SK-N-SH (cell line): Measurements from ENCODE around the gene MTMR1. TPM values are rescaled to one million over a fixed set of nuclear protein-coding genes. Genes with fewer than 3 reads are reported as not detected.

Source experiments
- CTCF ChIA-PET: fragments of 300-600, 350-600 bp; formaldehyde crosslinking; extraction: SDS; loops from one replicate; lab custom pipeline; 2021; lab: Yijun Ruan, JAX
- POLR2A ChIA-PET: fragments of 350-600 bp; sonication (Branson Sonifier 250); formaldehyde crosslinking; extraction: SDS; loops from one replicate; lab custom pipeline; 2020; ENCODE audit warnings: antibody characterized with exemption, inconsistent platforms; lab: Yijun Ruan, JAX
- DNase-seq: peaks from one replicate; pipeline ENCODE4 v3.0.0; 2012
- H2AFZ ChIP-seq: fragments of 200-600 bp; sonication (generic); 2 replicates; pipeline ENCODE4 v1.8.1; 2016; ENCODE audit warnings: antibody characterized with exemption, mild to moderate bottlenecking, low read depth
- H3F3A ChIP-seq: fragments of 200-600 bp; sonication (generic); replicated peaks from 2 replicates; pipeline ENCODE3; 2016; ENCODE audit warnings: antibody characterized with exemption, mild to moderate bottlenecking; ENCODE audit not compliant: insufficient read depth
- H3K27ac ChIP-seq, 2 experiments: fragments of 200-500 bp in 1 of 2; fragments of 200-600 bp in 1 of 2; sonication (Bioruptor generic) in 1 of 2; sonication (generic), shearing (Covaris generic) in 1 of 2; 2 replicates each; pipeline versions ENCODE4 v1.5.1 to v1.6.1; 2014 to 2016; ENCODE audit warnings: low read depth in 2 of 2, inconsistent platforms in 1 of 2, low read length in 1 of 2, mild to moderate bottlenecking in 1 of 2, mixed read lengths in 1 of 2
- H3K27me3 ChIP-seq: fragments of 200-600 bp; sonication (generic), shearing (Covaris generic); 2 replicates; pipeline ENCODE4 v1.6.1; 2016; ENCODE audit warnings: mixed run types; ENCODE audit not compliant: insufficient read depth
- H3K36me3 ChIP-seq, 2 experiments: fragments of 200-500 bp in 1 of 2; fragments of 200-600 bp in 1 of 2; sonication (Bioruptor generic) in 1 of 2; sonication (generic) in 1 of 2; replicated peaks in 1 of 2; 2 replicates each; pipeline versions ENCODE3 to v1.5.1; 2014 to 2016; ENCODE audit warnings: low read length in 1 of 2, mild to moderate bottlenecking in 1 of 2; ENCODE audit not compliant: insufficient read depth in 2 of 2, control insufficient read depth in 1 of 2
- H3K4me1 ChIP-seq, 2 experiments: fragments of 200-500 bp in 1 of 2; fragments of 200-600 bp in 1 of 2; sonication (Bioruptor generic) in 1 of 2; sonication (generic), shearing (Covaris generic) in 1 of 2; 2 replicates each; pipeline versions ENCODE4 v1.5.1 to v1.6.1; 2014 to 2016; ENCODE audit warnings: low read depth in 1 of 2, low read length in 1 of 2, mixed run types in 1 of 2; ENCODE audit not compliant: insufficient read depth in 2 of 2, control insufficient read depth in 1 of 2
- H3K4me2 ChIP-seq: fragments of 200-600 bp; sonication (generic), shearing (Covaris generic); 2 replicates; pipeline ENCODE4 v1.6.1; 2017; ENCODE audit warnings: mixed run types
- H3K4me3 ChIP-seq, 2 experiments: fragments of 200-500 bp in 1 of 2; fragments of 200-600 bp in 1 of 2; sonication (Bioruptor generic) in 1 of 2; sonication (generic), shearing (Covaris generic) in 1 of 2; 2 replicates each; pipeline versions ENCODE4 v1.5.1 to v1.8.1; 2014 to 2016; ENCODE audit warnings: low read depth in 2 of 2, inconsistent platforms in 1 of 2, low read length in 1 of 2, mild to moderate bottlenecking in 1 of 2, mixed read lengths in 1 of 2, moderate library complexity in 1 of 2
- H3K79me2 ChIP-seq: fragments of 200-600 bp; sonication (generic); 2 replicates; pipeline ENCODE4 v1.8.1; 2017; ENCODE audit warnings: mild to moderate bottlenecking; ENCODE audit not compliant: insufficient read depth
- H3K9ac ChIP-seq: fragments of 200-600 bp; sonication (generic); 2 replicates; pipeline ENCODE4 v1.6.1; 2017; ENCODE audit warnings: mixed run types
- H3K9me2 ChIP-seq: fragments of 200-600 bp; sonication (generic); 2 replicates; pipeline ENCODE4 v1.6.1; 2017; ENCODE audit warnings: mixed run types
- H3K9me3 ChIP-seq: fragments of 200-600 bp; sonication (generic); 2 replicates; pipeline ENCODE4 v1.6.1; 2017; ENCODE audit warnings: mixed run types, mild to moderate bottlenecking, moderate library complexity
- H4K20me1 ChIP-seq: fragments of 200-600 bp; sonication (generic); 2 replicates; pipeline ENCODE4 v1.6.1; 2017; ENCODE audit warnings: mild to moderate bottlenecking, mixed run types; ENCODE audit not compliant: insufficient read depth
- NFIC ChIP-seq: IDR thresholded peaks from 2 replicates; pipeline ENCODE4 v1.4.0; 2012; ENCODE audit warnings: borderline replicate concordance
- RAD21 ChIP-seq: IDR thresholded peaks from 2 replicates; pipeline ENCODE4 v1.6.1; 2012; ENCODE audit warnings: mild to moderate bottlenecking, low read length
- SIN3A ChIP-seq: IDR thresholded peaks from 2 replicates; pipeline ENCODE4 v1.6.1; 2012; ENCODE audit warnings: low read depth, mild to moderate bottlenecking, low read length, moderate library complexity, borderline replicate concordance
- SMC3 ChIP-seq: IDR thresholded peaks from 2 replicates; pipeline ENCODE4 v1.6.1; 2012; ENCODE audit warnings: low read depth, low read length, improper control_type of control experiment
- WGBS: methylation state at CpG from one replicate; pipeline ENCODE4 v1.1.6; 2017; ENCODE audit warnings: low lambda C conversion rate; 5-methylcytosine and 5-hydroxymethylcytosine counted together
- polyA plus RNA-seq, 3 experiments: library from polyadenylated mRNA; depleted of rRNA; stranded (reverse); fragments of >200 nt; gene quantifications; 2 replicates each; pipeline ENCODE4 v1.2.3, GENCODE V29; 2012
- TF ChIP-seq, protein P1 (sequence below): IDR thresholded peaks from 2 replicates; pipeline ENCODE4 v1.4.0; 2012; ENCODE audit warnings: low read depth, borderline replicate concordance
- TF ChIP-seq, protein P2 (sequence below): IDR thresholded peaks from 2 replicates; pipeline ENCODE4 v1.4.0; 2012; ENCODE audit warnings: low read depth
- TF ChIP-seq, protein P3 (sequence below): fragments of 200-600 bp; sonication (generic); IDR thresholded peaks from 2 replicates; pipeline ENCODE4 v1.6.1; 2017; ENCODE audit warnings: antibody characterized with exemption, mild to moderate bottlenecking, moderate library complexity

Gene MTMR1
- polyA plus RNA-seq, 1 of the 3 experiments (the other 2 are of a cell fraction): 17.0 TPM

DNA sequence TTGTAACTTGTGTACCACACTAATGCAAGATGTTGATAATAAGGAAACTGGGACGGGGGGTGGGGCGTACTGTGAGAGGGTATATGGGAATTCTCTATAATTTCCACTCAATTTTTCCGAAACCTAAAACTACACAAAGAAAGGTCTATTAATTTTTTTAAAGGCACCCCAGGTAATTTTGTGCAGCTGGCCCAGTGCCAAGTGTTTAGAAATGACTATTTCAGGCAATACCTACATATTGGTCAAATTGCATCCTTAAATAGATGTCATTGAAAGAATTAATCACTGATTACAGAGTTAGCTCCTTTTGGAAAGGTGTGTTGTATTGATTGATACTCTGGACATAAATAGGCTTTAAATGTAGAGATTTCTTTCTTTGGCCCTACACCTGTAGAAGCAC is 10.1 kb upstream of the MTMR1 start:
- H3K9ac ChIP-seq: no peak overlapping the region
- no peaks in the 10 kb centered on the region for H4K20me1 ChIP-seq
- no peak overlapping the region for H3K4me3 ChIP-seq
- no peak overlapping the region for H2AFZ ChIP-seq
- ChIA-PET POLR2A (no interaction called here), CTCF (interaction anchor here (0.6 to 1.8 kb wide), 15 partner anchors 9 to 720 kb away, joined by 3 to 16 read pairs (median 4); partner anchors contain the start of gene MTMR1)
- H3K4me1 ChIP-seq: no peaks in the 10 kb centered on the region
- 64% methylated on average over 3 of the region's 3 CpGs for WGBS
- DNase-seq: no peak
- no peaks in the 10 kb centered on the region for H3K27me3 ChIP-seq
- H3K27ac ChIP-seq: no peak overlapping the region
- no peak for TF ChIP-seq SIN3A
- TF ChIP-seq NFIC: peak; percentile 30; the same call in 1 of the 2 replicates
- no peaks in the 10 kb centered on the region for H3K79me2 ChIP-seq
- no peaks in the 10 kb centered on the region for H3K9me2 ChIP-seq
- no peaks in the 10 kb centered on the region for H3F3A ChIP-seq
- H3K4me2 ChIP-seq: no peak overlapping the region
- H3K36me3 ChIP-seq: no peaks in the 10 kb centered on the region
- H3K9me3 ChIP-seq: no peaks in the 10 kb centered on the region

DNA sequence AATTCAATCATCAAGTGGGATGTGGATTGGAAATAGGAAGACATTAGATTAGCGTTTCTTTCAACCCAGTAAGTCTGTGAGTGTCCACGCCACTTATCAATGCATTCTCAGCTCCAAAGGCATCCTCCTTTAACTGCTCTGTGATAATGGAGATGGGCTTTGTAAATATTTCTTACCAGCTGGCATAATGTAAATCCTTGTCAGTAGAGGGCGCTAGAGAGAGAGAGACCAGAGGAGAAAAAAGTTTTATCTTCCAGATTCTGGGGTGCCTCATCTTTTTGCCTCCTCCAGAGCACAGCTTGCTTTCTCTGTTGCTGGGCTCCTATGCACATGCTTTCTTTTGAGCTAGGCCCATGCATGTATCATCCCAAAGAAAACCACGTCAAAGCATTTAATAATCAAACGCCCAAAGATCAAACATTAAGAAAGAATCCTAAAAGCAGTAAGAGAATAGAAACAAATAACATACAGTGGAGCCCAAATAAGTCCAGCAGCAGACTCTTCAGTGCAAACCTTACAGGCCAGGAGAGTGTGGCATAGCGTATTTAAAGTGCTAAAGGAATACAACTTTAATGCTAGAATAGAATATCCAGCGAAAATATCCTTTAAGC is 9.6 kb upstream of the MTMR1 start:
- 28% methylated on average over 7 of the region's 7 CpGs for WGBS
- POLR2A ChIA-PET: no interaction called here
- TF ChIP-seq SMC3: 0 out of 2 replicates have a peak, but pooled peaks have one; percentile 21
- TF ChIP-seq, protein P1, sequence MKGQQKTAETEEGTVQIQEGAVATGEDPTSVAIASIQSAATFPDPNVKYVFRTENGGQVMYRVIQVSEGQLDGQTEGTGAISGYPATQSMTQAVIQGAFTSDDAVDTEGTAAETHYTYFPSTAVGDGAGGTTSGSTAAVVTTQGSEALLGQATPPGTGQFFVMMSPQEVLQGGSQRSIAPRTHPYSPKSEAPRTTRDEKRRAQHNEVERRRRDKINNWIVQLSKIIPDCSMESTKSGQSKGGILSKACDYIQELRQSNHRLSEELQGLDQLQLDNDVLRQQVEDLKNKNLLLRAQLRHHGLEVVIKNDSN: no peak
- TF ChIP-seq, protein P2, sequence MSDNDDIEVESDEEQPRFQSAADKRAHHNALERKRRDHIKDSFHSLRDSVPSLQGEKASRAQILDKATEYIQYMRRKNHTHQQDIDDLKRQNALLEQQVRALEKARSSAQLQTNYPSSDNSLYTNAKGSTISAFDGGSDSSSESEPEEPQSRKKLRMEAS: no peak
- peak; percentile 48 for TF ChIP-seq RAD21
- TF ChIP-seq, protein P3, sequence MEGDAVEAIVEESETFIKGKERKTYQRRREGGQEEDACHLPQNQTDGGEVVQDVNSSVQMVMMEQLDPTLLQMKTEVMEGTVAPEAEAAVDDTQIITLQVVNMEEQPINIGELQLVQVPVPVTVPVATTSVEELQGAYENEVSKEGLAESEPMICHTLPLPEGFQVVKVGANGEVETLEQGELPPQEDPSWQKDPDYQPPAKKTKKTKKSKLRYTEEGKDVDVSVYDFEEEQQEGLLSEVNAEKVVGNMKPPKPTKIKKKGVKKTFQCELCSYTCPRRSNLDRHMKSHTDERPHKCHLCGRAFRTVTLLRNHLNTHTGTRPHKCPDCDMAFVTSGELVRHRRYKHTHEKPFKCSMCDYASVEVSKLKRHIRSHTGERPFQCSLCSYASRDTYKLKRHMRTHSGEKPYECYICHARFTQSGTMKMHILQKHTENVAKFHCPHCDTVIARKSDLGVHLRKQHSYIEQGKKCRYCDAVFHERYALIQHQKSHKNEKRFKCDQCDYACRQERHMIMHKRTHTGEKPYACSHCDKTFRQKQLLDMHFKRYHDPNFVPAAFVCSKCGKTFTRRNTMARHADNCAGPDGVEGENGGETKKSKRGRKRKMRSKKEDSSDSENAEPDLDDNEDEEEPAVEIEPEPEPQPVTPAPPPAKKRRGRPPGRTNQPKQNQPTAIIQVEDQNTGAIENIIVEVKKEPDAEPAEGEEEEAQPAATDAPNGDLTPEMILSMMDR: peak; percentile 67

More for the DNA sequence above, 9.6 kb upstream of the MTMR1 start:
- no peaks in the 10 kb centered on the region for H3K9me2 ChIP-seq
- H3K79me2 ChIP-seq: no peaks in the 10 kb centered on the region
- H3K9me3 ChIP-seq: no peaks in the 10 kb centered on the region
- H4K20me1 ChIP-seq: no peaks in the 10 kb centered on the region
- no peak overlapping the region for H2AFZ ChIP-seq
- no peak overlapping the region for H3K4me3 ChIP-seq
- no peaks in the 10 kb centered on the region for H3K27me3 ChIP-seq
- no peaks in the 10 kb centered on the region for H3K4me1 ChIP-seq
- CTCF ChIA-PET: interaction anchor here (0.6 to 1.8 kb wide), 16 partner anchors 9 to 720 kb away, joined by 3 to 16 read pairs (median 4); partner anchors contain the start of gene MTMR1
- H3K36me3 ChIP-seq: no peaks in the 10 kb centered on the region
- H3K9ac ChIP-seq: no peak overlapping the region
- DNase-seq: peak; percentile 43
- no peak overlapping the region for H3K4me2 ChIP-seq
- peaks cover 4% of the 10 kb centered on the region for H3F3A ChIP-seq
- no peak overlapping the region for H3K27ac ChIP-seq
